Muscle layer of duodenum (tissue), 2 donors: ENCODE data around the gene SDC3.
"Not testable (repeated sequence)": the region's sequence is repeated elsewhere in the genome, so short reads cannot be mapped to it uniquely, and the experiment has no call there.

Experiments
- H3K27ac ChIP-seq: one replicate; pipeline ENCODE4 v1.7.0; 2013; ENCODE audit warnings: mild to moderate bottlenecking, low read length
- H3K27me3 ChIP-seq: one replicate; pipeline ENCODE4 v1.7.0; 2013; ENCODE audit warnings: low read depth, mild to moderate bottlenecking, control low read depth, low read length
- H3K36me3 ChIP-seq, 2 donors: one replicate each; pipeline ENCODE4 v1.7.0; 2013; ENCODE audit warnings: low read length in 2 of 2, control low read depth in 1 of 2, mild to moderate bottlenecking in 1 of 2; ENCODE audit not compliant: insufficient read depth in 2 of 2, control insufficient read depth in 1 of 2
- H3K4me1 ChIP-seq, 2 donors: one replicate each; pipeline ENCODE4 v1.7.0; 2013; ENCODE audit warnings: low read length in 2 of 2, mild to moderate bottlenecking in 2 of 2, control low read depth in 1 of 2, moderate library complexity in 1 of 2; ENCODE audit not compliant: insufficient read depth in 2 of 2, control insufficient read depth in 1 of 2
- H3K4me3 ChIP-seq, 2 donors: one replicate each; pipeline ENCODE4 v1.7.0; 2013; ENCODE audit warnings: low read length in 2 of 2, low read depth in 1 of 2, mild to moderate bottlenecking in 1 of 2
- H3K9me3 ChIP-seq, 2 donors: one replicate each; pipeline ENCODE4 v1.7.0; 2013; ENCODE audit warnings: low read length in 2 of 2, control low read depth in 1 of 2, mild to moderate bottlenecking in 1 of 2; ENCODE audit not compliant: control insufficient read depth in 1 of 2
- donor health status: healthy.

The SDC3 gene

GRCh38 chr1:30942326-30942963, 33.9 kb upstream of the SDC3 start:
- Histone ChIP-seq H3K4me3 (no peak overlapping the region), H3K36me3 (peaks cover 35 to 46% of the 10 kb centered on the region in 2 donors), H3K9me3 (no peaks in the 10 kb centered on the region), H3K4me1 (peaks cover 0 to 6% of the 10 kb centered on the region in 2 donors), H3K27me3 (no peaks in the 10 kb centered on the region), H3K27ac (no peak overlapping the region)

DNA sequence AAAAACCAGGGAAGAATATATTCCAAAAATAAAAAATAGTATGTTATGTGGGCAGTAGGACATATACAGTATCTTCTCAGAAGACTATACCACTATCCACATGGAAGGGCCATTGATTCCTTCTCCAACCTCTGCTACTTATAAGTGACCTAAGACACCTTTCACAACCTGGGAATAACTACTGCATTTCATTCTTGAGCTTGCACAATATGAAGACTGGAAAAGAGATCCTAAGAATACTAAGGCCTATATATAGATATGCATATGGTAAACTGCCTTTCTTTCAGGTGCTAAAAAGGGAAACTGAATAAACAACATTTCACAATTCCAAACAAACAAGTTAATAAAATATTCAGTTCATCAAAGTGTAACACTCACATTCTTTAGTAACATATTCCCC, 32.0 kb upstream of the SDC3 start:
- Histone ChIP-seq H3K27ac (no peak overlapping the region), H3K27me3 (no peaks in the 10 kb centered on the region), H3K4me1 (peaks cover 0 to 6% of the 10 kb centered on the region in 2 donors), H3K36me3 (peaks cover 45 to 59% of the 10 kb centered on the region in 2 donors), H3K9me3 (no peaks in the 10 kb centered on the region), H3K4me3 (no peak overlapping the region)

GRCh38 chr1:30936541-30937171, 28.1 kb upstream of the SDC3 start:
- Histone ChIP-seq H3K36me3 (peaks cover 50 to 60% of the 10 kb centered on the region in 2 donors), H3K27ac (no peak overlapping the region), H3K9me3 (no peaks in the 10 kb centered on the region), H3K4me3 (no peak overlapping the region), H3K27me3 (no peaks in the 10 kb centered on the region), H3K4me1 (peaks cover 0 to 5% of the 10 kb centered on the region in 2 donors)

- H3K4me1 ChIP-seq, H3K4me3 ChIP-seq, H3K9me3 ChIP-seq, H3K27ac ChIP-seq, H3K27me3 ChIP-seq: not testable (repeated sequence)
- peaks cover 41 to 57% of the 10 kb centered on the region in 2 donors for H3K36me3 ChIP-seq
Measured at GRCh38 chr1:30935758-30936157, 27.2 kb upstream of the SDC3 start.

- H3K9me3 ChIP-seq, result no peaks in the 10 kb centered on the region
- no peak overlapping the region for H3K4me3 ChIP-seq
- H3K36me3 ChIP-seq, result peaks cover 37 to 47% of the 10 kb centered on the region in 2 donors
- H3K27ac ChIP-seq, result no peak overlapping the region
- no peaks in the 10 kb centered on the region for H3K27me3 ChIP-seq
- H3K4me1 ChIP-seq, result peaks cover 0 to 6% of the 10 kb centered on the region in 2 donors
Measured at GRCh38 chr1:30934613-30935012, 26.1 kb upstream of the SDC3 start.

DNA sequence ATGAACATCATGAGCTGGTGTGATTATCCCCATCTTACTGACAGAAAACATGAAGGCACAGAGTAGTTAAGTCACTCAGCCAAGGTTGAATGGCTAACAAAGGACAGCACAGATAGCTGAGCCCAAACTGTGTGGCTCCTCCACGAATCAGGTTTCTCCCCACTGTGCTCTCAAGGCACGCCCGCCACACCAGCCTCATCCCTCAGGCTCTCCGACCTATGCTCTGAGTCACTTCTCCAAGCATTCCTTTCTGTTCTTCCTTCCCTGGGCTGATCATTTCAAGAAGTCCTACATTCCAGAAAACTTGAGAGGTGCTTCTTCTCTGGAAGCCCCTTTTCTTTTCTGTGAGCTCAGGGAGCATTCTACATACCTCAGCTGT, 25.3 kb upstream of the SDC3 start:
- no peak overlapping the region for H3K27ac ChIP-seq
- H3K36me3 ChIP-seq, result peaks cover 37 to 40% of the 10 kb centered on the region in 2 donors
- H3K4me3 ChIP-seq, result no peak overlapping the region
- H3K9me3 ChIP-seq, result no peaks in the 10 kb centered on the region
- H3K4me1 ChIP-seq, result peaks cover 0 to 11% of the 10 kb centered on the region in 2 donors
- no peaks in the 10 kb centered on the region for H3K27me3 ChIP-seq

DNA sequence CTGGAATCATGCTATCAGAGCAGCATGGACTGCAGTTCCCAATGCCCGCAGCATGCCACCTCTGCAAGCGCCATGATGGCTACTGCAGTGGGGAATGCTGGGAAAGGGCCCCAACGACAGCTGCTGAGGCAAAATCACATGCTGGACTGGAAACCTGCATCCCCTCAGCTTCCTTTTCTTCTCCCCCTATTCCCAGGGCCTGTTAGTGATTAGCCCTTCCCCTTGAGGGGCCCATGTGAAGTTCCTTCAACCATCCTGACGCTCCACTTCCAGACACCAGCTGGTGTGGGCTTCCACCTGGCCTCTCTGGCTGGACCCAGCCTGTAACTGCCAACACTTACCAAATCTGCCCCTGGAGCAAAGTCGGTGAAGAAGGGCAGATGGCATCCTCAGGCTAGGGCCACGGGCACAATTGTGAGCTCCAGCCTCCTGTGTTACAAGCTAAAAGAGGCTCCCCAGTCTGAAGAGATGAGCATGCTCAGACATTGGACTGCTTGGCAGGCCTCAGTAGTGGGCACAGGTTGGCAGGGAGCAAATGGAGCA, 22.1 kb upstream of the SDC3 start:
- H3K36me3 ChIP-seq, result peaks cover 24 to 27% of the 10 kb centered on the region in 2 donors
- no peak overlapping the region for H3K4me3 ChIP-seq
- no peaks in the 10 kb centered on the region for H3K27me3 ChIP-seq
- no peaks in the 10 kb centered on the region for H3K9me3 ChIP-seq
- H3K4me1 ChIP-seq, result peaks cover 0 to 11% of the 10 kb centered on the region in 2 donors
- H3K27ac ChIP-seq, result no peak overlapping the region

DNA sequence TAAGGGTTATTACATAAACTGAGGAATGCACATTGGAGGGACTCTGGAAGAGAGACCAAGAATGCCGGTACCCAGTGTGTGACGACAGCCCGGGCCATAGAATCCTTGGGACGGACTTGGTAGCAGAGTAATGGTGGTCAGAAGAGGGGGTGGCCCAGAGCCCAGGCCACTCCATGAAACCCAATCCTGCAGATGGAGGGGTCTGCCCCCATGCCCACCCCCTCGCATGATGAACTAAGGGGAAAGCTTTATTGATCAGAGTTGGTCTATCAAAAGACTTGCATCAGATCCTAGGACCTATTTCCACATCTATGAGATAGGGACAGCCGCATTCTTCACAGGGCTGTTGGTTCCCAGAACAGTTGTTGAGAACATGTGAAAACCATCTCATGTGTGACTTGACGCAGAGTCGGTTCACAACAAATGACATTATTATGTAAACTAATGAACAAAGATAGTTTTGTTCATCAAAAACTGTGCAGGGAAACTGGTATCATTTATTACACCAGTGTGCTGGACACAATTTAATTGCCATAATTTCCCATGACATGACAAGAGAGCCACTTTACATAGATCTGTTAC, 21.5 kb upstream of the SDC3 start:
- H3K4me3 ChIP-seq, result no peak overlapping the region
- peaks cover 19 to 23% of the 10 kb centered on the region in 2 donors for H3K36me3 ChIP-seq
- no peak overlapping the region for H3K27ac ChIP-seq
- no peaks in the 10 kb centered on the region for H3K27me3 ChIP-seq
- no peaks in the 10 kb centered on the region for H3K9me3 ChIP-seq
- peaks cover 0 to 11% of the 10 kb centered on the region in 2 donors for H3K4me1 ChIP-seq

- peaks cover 0 to 11% of the 10 kb centered on the region in 2 donors for H3K4me1 ChIP-seq
- H3K9me3 ChIP-seq, result no peaks in the 10 kb centered on the region
- no peaks in the 10 kb centered on the region for H3K27me3 ChIP-seq
- no peak overlapping the region for H3K27ac ChIP-seq
- H3K4me3 ChIP-seq, result no peak overlapping the region
- H3K36me3 ChIP-seq, result peaks cover 11 to 16% of the 10 kb centered on the region in 2 donors
Measured at GRCh38 chr1:30929135-30929889, 20.8 kb upstream of the SDC3 start.

DNA sequence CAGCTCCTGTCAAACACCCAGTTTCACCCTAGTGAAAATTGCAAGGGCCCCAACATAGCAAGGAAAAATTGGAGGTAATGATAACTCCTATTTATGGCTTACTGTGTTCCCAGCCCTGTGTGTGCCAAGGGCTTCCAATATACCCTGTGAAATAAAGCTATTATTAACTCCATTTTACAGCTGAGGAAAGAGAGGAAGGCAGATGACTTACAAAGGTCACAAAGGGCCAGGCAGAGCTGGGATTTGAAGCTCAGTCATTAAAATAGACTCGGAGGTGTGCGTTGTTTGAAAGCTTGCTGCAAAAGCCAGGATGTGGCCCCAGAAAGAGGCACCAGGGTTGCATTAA, 20.2 kb upstream of the SDC3 start:
- H3K4me1 ChIP-seq, result peaks cover 0 to 11% of the 10 kb centered on the region in 2 donors
- no peaks in the 10 kb centered on the region for H3K27me3 ChIP-seq
- no peak overlapping the region for H3K27ac ChIP-seq
- peaks cover 6 to 11% of the 10 kb centered on the region in 2 donors for H3K36me3 ChIP-seq
- H3K9me3 ChIP-seq, result no peaks in the 10 kb centered on the region
- H3K4me3 ChIP-seq, result no peak overlapping the region

DNA sequence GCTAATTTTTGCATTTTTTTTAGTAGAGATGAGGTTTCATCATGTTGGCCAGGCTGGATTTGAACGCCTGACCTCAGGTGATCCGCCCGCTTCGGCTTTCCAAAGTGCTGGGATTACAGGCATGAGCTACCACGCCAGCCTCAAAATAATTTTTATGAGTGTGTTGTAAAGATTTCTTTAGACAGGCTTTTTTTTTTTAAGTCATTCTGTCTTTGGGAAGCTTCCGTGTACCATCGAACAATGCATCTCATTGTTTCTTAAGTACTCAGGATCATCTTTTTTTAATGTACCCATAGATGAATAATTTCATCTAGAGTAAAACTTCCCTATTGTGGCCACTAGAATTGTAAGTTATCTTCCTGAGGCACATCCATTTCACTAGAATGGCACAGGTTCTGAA, 19.6 kb upstream of the SDC3 start:
- Histone ChIP-seq H3K27me3 (no peaks in the 10 kb centered on the region), H3K36me3 (peaks cover 4 to 5% of the 10 kb centered on the region in 2 donors), H3K4me3 (no peak overlapping the region), H3K9me3 (no peaks in the 10 kb centered on the region), H3K27ac (no peak overlapping the region), H3K4me1 (peaks cover 0 to 6% of the 10 kb centered on the region in 2 donors)
